Urinary bladder (tissue), 4 donors: ENCODE data around the gene GSTT4. TPM values are rescaled to one million over a fixed set of nuclear protein-coding genes. Genes with fewer than 3 reads are reported as not detected.
A peak's percentile ranks its signal among the peaks of the same experiment; 100 is the strongest.

Experiments
- DNase-seq: peaks from one replicate; pipeline ENCODE4 v3.0.0-alpha.2; 2015; ENCODE audit errors: extremely low spot score
- H3K27ac ChIP-seq: one replicate; pipeline ENCODE4 v1.5.1; 2013; ENCODE audit warnings: low read depth, mild to moderate bottlenecking, moderate library complexity
- H3K36me3 ChIP-seq: one replicate; pipeline ENCODE4 v1.6.1; 2013; ENCODE audit warnings: mild to moderate bottlenecking, moderate library complexity; ENCODE audit not compliant: insufficient read depth
- H3K4me1 ChIP-seq: one replicate; pipeline ENCODE4 v1.6.1; 2013; ENCODE audit warnings: mild to moderate bottlenecking, moderate library complexity; ENCODE audit not compliant: insufficient read depth
- H3K4me3 ChIP-seq: one replicate; pipeline ENCODE4 v1.5.1; 2013; ENCODE audit warnings: low read depth, low read length
- WGBS: extraction: QIAGEN DNeasy Blood & Tissue Kit; methylation state at CpG from one replicate; pipeline ENCODE4 v1.1.7; 2013; 5-methylcytosine and 5-hydroxymethylcytosine counted together
- polyA plus RNA-seq: library from polyadenylated mRNA; stranded (reverse); fragments of 200-250 nt; gene quantifications from one replicate; pipeline ENCODE4 v1.2.3, GENCODE V29; 2013
- total RNA-seq: library from RNA; depleted of rRNA; stranded (reverse); fragments of >200 nt; gene quantifications from one replicate; pipeline ENCODE4 v1.2.3, GENCODE V29; 2014
- donor health status: healthy with polysubstance abuse.
- donor health status: healthy.

Gene GSTT4
- total and polyA plus RNA-seq, 2 donors: not detected

- H3K4me3 ChIP-seq: no peak overlapping the region
- DNase-seq: no peak
- no peaks in the 10 kb centered on the region for H3K36me3 ChIP-seq
- no peak overlapping the region for H3K27ac ChIP-seq
- no peaks in the 10 kb centered on the region for H3K4me1 ChIP-seq
- 88% methylated on average over 4 of the region's 4 CpGs for WGBS
These were observed 28.5 kb upstream of the GSTT4 start for GRCh38 chr22:24033731-24034130.

GRCh38 chr22:24030186-24030702 is 25.0 kb upstream of the GSTT4 start:
- Histone ChIP-seq H3K4me1 (no peaks in the 10 kb centered on the region), H3K36me3 (no peaks in the 10 kb centered on the region), H3K27ac (no peak overlapping the region), H3K4me3 (no peak overlapping the region)
- DNase-seq: no peak

GRCh38 chr22:24029304-24029703 is 24.1 kb upstream of the GSTT4 start:
- WGBS: 78% methylated on average over 3 of the region's 3 CpGs
- DNase-seq: no peak
- H3K27ac ChIP-seq: no peak overlapping the region

GRCh38 chr22:24028533-24028932 is 23.3 kb upstream of the GSTT4 start:
- H3K4me3 ChIP-seq: no peak overlapping the region
- DNase-seq: no peak
- no peaks in the 10 kb centered on the region for H3K36me3 ChIP-seq
- H3K27ac ChIP-seq: no peak overlapping the region
- H3K4me1 ChIP-seq: no peaks in the 10 kb centered on the region
- 57% methylated on average over 2 of the region's 2 CpGs for WGBS

More at GRCh38 chr22:24029304-24029703, 24.1 kb upstream of the GSTT4 start:
- Histone ChIP-seq H3K4me3 (no peak overlapping the region), H3K4me1 (no peaks in the 10 kb centered on the region), H3K36me3 (no peaks in the 10 kb centered on the region)

- H3K27ac ChIP-seq: no peak overlapping the region
- H3K36me3 ChIP-seq: no peaks in the 10 kb centered on the region
- DNase-seq: no peak
- WGBS: 80% methylated on average over 2 of the region's 2 CpGs
- no peak overlapping the region for H3K4me3 ChIP-seq
- no peaks in the 10 kb centered on the region for H3K4me1 ChIP-seq
These were observed 22.7 kb upstream of the GSTT4 start for GRCh38 chr22:24027991-24028390.

- no peak overlapping the region for H3K4me3 ChIP-seq
- no peak for DNase-seq
- no peak overlapping the region for H3K27ac ChIP-seq
These were observed 22.2 kb upstream of the GSTT4 start for GRCh38 chr22:24027389-24027975.

GRCh38 chr22:24026733-24027132 is 21.5 kb upstream of the GSTT4 start:
- 74% methylated on average over 3 of the region's 3 CpGs for WGBS
- Histone ChIP-seq H3K4me1 (no peaks in the 10 kb centered on the region), H3K27ac (no peak overlapping the region), H3K36me3 (no peaks in the 10 kb centered on the region), H3K4me3 (no peak overlapping the region)
- DNase-seq: no peak

More at GRCh38 chr22:24027389-24027975, 22.2 kb upstream of the GSTT4 start:
- WGBS: 81% methylated on average over 3 of the region's 3 CpGs
- no peaks in the 10 kb centered on the region for H3K4me1 ChIP-seq
- H3K36me3 ChIP-seq: no peaks in the 10 kb centered on the region

GRCh38 chr22:24026056-24026455 is 20.8 kb upstream of the GSTT4 start:
- WGBS: 76% methylated on average over 2 of the region's 2 CpGs
- DNase-seq: no peak
- H3K36me3 ChIP-seq: no peaks in the 10 kb centered on the region

GRCh38 chr22:24025475-24025874 is 20.2 kb upstream of the GSTT4 start:
- H3K4me3 ChIP-seq: no peak overlapping the region
- DNase-seq: no peak
- H3K27ac ChIP-seq: no peak overlapping the region
- H3K4me1 ChIP-seq: no peaks in the 10 kb centered on the region
- 87% methylated on average over 6 of the region's 6 CpGs for WGBS
- no peaks in the 10 kb centered on the region for H3K36me3 ChIP-seq

More at GRCh38 chr22:24026056-24026455, 20.8 kb upstream of the GSTT4 start:
- Histone ChIP-seq H3K4me1 (no peaks in the 10 kb centered on the region), H3K4me3 (no peak overlapping the region), H3K27ac (no peak overlapping the region)

GRCh38 chr22:24024354-24024753 is 19.1 kb upstream of the GSTT4 start:
- 99% methylated on average over 3 of the region's 3 CpGs for WGBS
- no peaks in the 10 kb centered on the region for H3K36me3 ChIP-seq
- no peak overlapping the region for H3K27ac ChIP-seq
- no peak for DNase-seq
- H3K4me3 ChIP-seq: no peak overlapping the region
- H3K4me1 ChIP-seq: no peaks in the 10 kb centered on the region

- Histone ChIP-seq H3K27ac (no peak overlapping the region), H3K4me3 (no peak overlapping the region), H3K36me3 (no peaks in the 10 kb centered on the region), H3K4me1 (no peaks in the 10 kb centered on the region)
- no peak for DNase-seq
These were observed 18.0 kb upstream of the GSTT4 start for GRCh38 chr22:24023204-24023789.

- H3K36me3 ChIP-seq: no peaks in the 10 kb centered on the region
- no peak overlapping the region for H3K27ac ChIP-seq
- 97% methylated on average over 3 of the region's 3 CpGs for WGBS
- DNase-seq: no peak
- H3K4me1 ChIP-seq: no peaks in the 10 kb centered on the region
- H3K4me3 ChIP-seq: no peak overlapping the region
These were observed 16.1 kb upstream of the GSTT4 start for GRCh38 chr22:24021304-24021703.

GRCh38 chr22:24016156-24016555 is 10.9 kb upstream of the GSTT4 start:
- no peaks in the 10 kb centered on the region for H3K4me1 ChIP-seq
- DNase-seq: no peak
- H3K27ac ChIP-seq: no peak overlapping the region
- WGBS: 98% methylated on average over 1 of the region's 1 CpG
- H3K4me3 ChIP-seq: no peak overlapping the region
- no peaks in the 10 kb centered on the region for H3K36me3 ChIP-seq

- Histone ChIP-seq H3K36me3 (no peaks in the 10 kb centered on the region), H3K4me1 (no peaks in the 10 kb centered on the region), H3K4me3 (peak overlapping the region; percentile 81), H3K27ac (no peak overlapping the region)
- WGBS: under 1% methylated on average over 10 of the region's 10 CpGs
- no peak for DNase-seq
These were observed 6.4 kb upstream of the GSTT4 start for GRCh38 chr22:24011735-24012068.
